ENCODE measurements around the gene SOX2. TPM values are rescaled to one million over a fixed set of nuclear protein-coding genes. Genes with fewer than 3 reads are reported as not detected.

The SOX2 gene
- polyA plus RNA-seq, 5 donors: 14.0 to 23.7 (median 15.9) TPM

DNA sequence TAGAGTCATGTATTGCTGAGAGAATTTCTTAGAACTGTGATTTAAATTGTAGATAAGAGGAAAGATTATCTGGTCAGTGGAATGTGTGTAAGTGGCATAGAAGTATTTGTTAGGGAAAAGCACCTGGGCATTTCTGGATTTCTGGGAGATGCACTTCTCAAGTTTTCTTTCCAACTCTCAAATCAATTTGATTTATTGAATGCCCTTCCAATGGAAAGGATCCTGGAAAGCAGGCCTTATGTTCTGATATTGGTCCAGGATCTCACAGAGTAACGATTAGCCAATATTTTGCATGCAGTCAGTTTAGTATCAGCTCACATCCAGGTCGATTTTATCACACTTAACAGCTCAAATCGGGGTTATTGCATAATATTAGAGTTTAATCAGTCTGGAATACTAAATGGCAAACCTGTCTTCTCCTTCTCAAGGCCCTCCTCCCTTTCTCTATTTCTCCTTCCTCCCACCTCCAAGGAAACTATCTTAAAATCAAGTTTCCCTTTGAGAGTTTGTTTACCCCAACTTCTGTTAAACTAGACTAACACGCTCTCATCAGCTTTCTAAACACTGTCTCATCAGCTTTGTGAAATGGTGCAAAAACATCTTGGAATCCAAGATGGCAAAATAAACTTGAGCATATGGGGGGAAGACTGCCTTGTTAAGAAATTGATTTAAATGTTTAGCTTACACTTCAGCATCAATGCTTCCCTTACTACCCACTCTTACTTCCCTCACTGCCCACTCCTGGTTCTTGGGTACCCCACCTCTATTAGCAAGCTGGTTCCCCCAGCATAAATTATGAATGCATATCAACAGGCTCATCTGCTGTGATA is 9.5 kb downstream of the SOX2 start:
- no peak for DNase-seq

DNA sequence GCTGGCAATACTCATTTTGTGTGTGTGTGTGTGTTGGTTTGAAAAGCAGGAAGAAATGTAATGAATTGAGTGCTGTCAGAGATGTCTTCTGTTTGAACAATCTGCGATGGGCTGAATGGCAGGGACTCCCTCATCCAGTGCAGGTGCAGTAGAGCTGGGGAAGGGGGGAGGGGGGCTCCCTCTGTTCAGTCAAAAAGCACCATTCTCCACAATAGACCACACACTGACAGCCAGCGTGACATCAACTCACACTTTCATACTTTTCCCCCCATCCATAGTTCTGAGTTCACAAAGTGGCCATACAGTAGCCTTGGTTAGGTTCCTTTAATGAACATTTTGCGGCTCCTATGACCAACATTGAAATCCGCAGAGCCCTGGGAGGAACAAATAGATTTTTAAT is 10.4 kb downstream of the SOX2 start:
- DNase-seq: no peak

DNA sequence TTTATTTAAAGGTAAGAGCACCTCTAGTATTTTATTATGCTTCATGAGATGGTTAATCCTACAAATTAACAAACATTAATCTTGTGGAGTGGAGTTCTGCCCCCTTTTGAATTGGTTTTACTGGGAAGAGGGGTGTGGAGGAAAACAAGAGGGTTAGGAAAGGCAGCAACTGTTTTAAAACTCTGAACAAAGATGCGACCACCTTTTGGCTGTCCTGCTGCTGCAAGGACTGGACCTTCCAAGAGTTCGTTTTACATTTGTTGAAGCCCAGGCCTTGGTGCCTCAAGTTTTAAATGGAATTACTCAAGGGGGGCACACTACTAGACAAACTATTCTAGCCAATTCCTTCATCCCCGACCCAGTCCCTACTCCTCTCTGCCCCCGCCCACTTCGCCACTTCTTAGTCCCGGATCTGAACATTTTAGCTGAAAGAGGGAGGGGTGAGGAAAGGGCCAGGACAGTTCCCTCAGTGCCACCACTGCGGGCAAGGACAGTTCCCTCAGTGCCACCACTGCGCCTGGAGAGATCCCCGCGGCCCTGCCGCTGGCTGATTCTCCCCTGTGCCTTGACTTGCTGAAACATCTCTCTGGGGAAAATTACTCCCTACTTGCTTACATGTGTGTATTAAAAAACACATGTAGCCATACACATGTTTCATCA is 11.2 kb downstream of the SOX2 start:
- no peak for DNase-seq

DNA sequence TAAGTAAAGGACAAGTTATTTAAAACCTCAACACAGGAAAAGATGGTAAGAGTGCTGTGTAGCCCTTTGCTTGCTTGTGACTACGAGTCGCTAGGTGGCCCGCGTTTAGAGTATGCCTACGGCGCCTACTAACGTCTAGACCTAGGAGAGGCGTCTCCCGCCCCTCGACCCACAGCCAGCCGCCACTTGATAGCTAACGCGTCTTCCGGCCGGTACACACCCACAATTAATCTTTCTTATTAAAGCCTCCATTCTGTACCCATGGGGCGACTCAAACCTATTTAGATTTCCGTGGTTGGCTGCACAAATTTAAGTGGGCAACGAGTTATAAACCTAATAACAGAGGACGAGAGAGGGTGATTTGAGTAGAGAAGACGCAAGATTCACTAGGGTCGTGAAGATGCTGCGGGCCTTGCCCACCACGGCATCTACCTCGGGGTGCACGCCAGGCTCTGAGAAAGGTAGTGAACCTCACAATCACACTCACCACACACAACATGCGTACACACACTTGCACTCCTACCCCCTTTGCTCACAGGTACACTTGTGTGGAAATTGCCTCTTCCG is 12.0 kb downstream of the SOX2 start:
- no peak for DNase-seq

DNA sequence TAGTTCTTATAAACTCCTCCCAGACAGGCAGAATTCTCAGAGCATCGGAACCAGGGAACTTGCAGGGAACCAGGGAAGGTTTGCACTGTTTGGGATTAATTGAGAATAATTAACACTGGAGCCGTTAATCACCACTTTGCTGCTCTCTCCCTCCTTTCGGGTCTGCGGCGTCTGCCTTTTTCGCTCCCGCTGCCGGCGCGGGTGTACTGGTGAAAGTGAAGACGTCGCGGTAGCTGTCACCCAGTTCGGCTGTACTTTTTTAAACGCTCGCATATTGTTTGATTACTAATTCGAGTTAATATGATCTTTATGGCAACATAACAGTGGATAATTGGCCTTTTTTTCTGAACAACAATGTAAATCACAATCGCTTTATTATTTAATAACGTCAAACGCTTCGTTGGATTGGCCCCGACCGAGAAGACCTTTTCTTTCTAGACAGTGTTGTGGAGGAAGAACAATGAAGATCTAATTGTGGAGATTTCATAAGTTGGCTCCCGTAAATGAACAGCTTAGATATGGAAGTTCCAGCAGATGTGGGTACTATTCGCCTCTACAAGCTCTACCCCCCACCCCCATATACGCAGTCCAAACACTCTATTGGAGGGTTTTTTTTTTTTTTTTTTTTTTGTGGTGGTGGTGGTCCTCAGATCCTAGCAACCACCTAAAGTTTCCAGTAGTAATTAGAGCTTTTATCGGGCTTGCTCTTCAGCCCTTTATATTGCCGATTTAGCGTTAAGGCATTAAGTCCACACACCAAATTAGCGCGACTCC is 12.7 kb downstream of the SOX2 start:
- no peak for DNase-seq

DNA sequence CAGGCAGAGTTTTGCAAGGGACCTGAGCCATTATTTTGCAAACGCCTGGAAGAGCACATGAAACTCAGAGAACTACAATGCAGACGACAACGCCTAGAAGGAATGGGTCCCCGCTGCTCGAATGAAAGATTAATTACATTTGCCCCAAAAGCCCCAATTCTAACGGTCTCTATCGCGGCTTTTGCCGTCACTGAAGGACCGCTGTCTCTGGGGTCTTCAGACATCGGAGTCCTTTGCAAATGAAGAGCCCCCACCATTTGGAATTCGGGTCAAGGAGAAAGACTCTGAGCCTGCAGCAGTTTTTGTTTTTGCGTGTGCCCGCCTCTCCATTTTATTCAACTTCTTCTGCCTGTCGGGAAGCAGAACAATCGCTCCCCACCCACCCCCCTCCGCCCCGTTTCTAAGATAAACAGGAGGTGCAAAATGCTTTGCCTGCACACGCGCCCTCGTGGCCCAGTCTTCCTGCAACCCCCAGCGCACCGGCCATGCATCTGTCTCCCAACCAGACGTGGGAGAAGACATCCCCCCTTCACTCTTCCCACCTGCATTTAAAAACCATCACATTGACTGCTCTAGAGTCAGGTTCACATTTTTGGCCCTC is 13.5 kb downstream of the SOX2 start:
- DNase-seq: no peak

DNA sequence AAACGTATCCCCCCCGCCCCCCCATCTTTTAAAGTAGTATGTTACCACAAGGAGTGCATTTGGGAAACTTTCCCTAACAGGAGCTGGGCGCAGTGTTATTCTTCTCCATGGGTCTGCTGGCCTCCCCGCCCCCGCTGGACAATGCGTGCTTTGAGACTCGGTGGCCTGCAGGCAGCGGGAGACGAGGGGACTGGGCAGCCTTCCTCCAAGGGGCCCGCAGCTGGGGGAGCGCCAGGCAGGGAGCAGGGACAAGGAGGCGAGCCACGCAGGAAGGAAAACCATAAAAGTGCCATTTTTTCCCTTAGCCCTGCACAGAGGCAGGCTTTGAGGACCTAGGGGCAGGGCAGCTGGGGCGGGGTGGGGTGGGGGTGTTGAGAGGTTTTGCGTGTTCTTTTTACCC is 14.1 kb downstream of the SOX2 start:
- DNase-seq: no peak

DNA sequence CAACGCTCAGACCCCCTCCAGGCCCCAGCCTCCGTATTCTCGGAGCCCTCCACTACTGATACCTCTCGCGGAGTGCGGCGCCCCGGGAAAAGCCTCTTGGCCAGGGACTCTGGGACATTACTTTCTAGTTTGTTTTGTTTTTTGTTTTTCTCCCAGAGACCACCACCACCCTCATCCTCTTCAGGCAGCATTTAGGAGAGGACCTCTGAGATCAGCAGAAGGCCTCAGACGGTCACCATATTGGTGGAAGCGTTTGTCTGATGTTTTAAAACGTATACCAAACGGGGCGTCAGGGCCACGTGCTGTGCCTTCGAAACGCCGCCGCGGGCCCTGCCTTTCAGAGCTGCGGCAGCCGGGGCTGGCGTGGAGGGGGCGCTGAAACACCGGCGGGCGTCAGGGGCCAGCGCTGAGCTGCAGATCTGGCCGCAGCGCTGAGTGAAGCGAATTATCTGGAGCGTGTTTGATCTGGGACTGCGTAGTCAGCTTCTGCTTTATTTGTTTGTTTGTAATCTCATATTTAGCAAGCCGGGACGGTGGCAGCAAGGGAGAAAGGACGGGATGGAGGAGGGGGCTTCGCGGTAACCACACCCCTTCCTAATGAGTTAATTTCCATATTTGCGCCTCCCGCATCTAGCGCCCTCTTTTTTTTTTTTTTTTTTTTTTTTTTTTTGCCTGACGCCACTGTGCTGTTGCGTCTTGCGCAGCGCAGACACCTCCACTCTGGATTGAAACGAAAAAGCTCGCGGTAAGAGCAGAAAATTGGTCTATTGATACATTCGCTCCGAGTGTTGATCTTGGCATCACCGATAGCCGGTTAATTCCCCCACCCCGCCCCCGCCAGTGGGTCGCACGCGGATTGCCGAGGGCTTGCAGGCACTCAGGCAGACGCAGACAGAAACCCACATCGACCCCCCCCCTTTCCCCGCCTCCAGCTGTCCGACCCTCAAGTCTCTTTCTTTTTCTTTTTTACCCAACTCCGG is 14.9 kb downstream of the SOX2 start:
- no peak for DNase-seq

DNA sequence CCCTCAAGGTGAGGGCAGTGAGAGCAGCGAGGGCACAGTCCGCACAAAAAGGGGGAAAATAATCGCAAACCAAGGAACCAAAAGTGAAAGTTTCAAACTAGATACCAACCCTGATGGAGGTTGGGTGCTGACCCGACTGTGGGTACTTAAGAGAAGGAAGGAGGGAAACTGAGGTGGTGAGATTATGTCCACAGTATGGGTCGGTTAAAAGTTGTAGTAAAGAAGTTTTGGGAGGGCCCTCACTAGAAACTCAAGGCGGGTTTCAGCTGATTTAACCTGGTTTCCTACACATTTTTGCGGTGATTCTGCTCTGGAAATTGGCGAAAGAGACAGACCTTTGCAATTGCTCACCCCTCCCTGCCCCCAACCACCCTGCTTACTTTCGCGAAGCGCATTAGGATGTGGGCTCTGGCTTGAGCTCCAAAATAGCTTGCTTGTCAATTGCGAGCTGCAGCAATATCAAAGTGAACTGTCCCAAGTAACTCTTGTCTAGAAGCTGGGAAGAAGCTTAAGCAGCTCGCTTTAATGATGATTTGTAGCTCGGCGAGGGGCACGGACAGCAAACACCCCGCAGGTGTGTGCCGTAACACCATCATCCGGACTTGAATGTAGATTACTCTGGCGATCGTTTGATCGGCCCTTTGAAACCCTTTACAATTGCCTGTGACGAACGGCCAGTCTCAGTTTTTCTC is 15.8 kb downstream of the SOX2 start:
- DNase-seq: no peak

DNA sequence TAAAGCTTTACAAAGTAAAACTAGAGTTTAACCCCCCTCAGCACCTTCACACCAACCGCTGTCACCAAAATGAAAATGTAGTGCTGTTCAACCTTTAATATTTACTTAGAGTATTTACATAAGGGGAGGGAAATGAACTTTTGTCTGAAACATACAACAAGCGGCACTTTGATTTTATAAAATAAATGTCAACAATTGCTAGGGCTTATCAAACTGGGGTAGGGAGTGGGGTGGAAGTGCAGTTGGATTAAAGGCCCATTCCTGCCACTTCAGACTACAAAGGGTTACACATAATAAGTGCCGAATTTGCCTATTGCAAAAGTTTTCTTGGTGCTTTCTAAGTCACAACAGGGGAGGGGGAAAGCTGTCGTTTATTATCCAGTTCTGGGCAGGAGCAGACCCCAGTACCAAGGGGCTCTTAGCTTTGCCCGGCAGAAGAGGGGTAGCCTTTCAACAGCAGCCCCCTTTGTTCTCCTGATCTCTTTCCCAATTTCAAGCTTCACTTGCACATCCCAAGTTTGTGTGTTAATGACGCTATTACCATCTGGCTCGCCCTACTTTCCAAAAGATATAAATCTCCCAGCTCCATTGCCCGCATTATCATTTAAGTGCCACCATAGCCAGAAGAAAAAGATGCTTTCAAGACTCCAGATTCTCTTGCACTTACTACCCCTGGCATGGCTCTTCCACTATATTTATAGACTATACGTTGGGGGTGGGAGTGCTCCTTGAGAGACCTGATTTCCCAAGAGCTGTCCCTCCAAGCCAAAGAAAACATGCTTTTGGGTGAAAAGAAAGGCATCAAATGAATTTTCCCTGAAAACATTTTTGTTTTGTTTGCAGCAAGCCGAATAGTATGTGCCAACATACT is 17.0 kb downstream of the SOX2 start:
- DNase-seq: no peak

DNA sequence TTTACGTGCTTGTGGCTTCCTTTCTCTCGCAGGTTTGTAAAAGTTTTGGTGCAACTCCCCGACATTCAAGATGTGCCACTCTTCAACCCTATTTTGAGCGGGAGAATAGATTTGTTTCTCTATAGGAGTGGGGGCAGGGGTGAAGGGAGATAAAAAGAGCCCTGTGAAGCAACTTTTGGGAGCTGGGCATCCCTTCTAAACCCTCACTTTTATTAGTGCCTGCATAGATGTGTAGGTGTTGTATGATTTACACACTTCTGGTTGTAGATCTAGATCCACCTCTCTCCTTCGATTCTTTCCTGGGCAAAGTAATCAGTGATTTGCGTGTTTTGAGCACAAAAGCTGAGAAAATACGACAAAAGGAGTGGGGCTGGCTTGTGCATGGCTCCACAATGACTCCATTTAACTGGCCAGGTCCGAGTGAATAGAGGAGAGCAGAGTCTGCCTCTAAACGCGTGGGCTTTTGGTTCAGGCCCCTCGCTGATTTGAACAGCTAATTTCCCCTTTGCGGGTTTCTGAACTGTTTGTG is 17.7 kb downstream of the SOX2 start:
- no peak for DNase-seq

DNA sequence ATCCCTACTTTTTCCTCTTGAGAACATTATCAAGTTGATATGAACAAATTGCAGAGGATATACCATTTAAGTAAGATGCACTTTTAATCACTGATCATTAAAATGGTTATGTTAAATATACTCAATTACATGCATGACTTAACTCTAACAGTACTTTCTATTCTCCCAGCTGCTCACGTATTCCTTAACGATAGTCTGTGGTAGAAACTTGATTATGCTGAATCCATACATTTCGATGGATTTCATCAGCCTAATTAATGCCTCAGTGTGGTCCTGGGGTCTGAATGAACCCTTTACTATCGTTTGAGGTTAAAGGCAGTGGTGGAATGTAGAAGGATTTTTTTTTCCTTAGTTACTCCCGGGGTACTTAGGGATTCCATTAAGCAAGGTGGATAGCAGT is 18.6 kb downstream of the SOX2 start:
- DNase-seq: no peak

DNA sequence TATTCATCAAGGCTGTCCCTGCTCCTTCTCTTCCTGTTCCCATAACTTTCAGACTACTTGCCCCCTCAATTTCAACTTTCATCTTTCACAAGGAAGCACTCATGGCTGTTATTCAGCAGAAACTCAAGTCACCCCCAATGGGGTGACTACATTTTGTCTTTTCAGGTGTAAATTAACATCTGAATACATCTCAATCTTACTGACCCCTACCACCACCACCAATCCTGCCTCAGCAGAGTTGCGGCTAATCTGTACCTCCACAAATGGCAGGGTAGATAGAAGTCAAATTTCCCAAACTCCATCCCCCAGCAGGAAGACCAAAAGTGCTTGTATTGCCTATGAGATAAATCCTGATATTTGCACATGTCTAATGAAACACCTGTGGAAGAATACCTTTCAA is 19.2 kb downstream of the SOX2 start:
- DNase-seq: no peak

DNA sequence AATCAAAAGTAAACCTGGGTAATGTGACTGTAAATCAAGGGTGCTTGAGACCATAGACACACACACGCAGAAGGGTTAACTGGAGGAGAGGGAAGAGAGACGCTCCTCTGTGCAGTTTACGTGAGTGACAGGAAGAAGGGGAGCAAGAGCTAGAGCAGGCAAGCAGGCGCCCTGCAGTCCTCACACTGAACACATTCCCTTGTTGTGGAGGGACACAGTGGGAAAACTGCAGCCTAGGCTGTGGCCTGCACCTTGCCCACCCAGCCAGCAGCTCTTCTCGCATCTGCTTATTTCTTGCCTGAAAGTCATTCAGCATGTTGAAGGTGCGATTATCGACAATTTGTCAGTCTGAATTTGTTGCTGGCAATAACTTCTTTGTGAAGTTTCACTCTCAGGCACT is 24.2 kb downstream of the SOX2 start:
- DNase-seq: no peak

DNA sequence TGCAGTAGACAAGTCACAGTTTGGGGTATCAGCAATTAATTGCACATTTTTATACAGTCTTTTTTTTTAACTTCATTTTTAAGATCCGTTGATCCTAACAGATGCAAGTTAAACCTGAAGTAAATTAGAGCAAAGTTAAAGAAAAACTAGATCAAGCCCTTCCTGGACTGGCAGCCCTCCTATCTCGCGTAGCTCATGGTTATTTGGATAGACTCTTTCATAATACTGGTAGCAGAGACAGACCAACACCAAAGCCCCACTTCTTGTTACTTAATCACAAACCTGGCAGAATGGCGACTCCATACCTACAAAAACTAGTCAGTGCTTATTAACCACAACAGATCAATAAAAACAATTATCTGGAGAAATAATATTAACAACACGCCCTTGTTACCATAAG is 26.8 kb downstream of the SOX2 start:
- no peak for DNase-seq

DNA sequence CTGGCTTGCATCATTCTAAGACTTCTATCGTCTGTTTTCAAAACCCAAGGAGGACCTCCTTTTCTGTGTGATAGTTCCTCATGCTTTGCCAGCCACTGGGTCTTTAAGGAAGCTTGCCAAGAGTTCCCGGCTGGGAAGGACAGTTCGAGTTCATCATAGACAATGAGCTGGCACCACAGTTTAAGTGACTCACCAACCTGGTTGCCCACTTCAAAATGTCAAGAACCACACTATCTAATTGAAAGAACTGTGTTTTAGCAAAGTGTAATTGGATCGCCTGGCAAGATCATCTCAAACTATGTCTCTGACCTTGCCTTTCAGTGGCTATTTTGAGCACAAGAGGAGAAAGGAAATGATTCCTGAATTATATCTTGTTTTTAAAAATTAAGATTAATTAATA is 27.9 kb downstream of the SOX2 start:
- no peak for DNase-seq

DNA sequence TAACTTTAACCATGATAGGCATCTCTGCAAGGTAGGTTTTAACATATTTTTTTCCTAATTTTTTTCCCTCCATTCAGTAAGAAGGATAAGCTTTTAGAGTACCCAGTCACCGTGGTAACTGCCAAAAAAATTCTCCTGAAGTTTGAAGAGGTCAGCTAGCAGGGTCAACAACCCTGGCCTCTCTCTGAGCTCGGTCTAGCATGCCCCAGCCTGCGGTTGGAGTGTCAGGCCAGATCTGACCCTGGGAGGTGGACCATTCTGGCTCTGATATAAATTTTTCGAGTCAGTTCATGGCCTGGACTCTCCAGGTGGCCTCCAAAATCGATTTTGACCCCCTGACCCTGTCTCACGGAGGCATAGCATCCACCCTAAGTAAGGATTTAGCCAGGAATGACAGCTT is 29.7 kb downstream of the SOX2 start:
- DNase-seq: no peak

DNA sequence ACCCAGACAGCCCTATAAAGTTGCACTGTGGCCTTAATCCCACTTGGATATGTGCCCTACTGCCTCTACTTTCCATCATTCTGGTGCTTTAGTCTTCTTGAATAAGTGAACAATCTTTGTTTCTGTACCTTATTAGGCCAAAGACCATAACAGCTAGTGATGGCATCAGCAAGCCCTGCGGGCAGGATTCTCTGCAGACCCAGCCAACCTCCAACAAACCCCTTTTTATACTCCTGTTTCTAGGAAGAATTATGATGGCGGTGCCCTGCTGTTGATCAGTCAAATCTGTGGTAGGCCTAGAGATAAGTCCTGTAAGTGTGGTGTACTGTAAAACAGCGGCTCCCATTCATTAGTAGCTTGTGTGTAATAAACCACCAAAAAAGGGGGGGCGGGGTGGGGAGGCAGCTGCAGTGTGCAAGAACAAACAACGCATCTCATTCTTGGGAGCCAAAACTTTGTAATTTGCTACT is 40.5 kb downstream of the SOX2 start:
- DNase-seq: no peak

DNA sequence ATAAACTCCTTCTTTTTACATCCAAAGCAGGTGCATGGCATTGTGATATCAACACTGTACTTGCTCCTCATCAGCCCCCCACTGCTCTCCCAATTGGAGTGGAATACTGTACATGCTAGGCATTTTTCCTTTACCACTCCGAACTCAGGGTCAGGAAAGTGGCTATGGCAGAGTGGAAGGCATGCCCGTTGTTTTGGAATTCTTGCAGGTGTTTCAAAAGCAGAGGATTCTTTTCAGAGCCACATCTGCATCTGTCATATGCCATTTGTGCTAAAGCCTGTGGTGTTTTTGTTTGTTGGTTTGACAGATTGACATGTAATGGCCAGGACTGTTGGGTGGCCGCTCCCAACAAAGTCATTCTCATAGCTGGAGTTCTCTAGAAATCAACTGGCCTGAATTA is 41.7 kb downstream of the SOX2 start:
- no peak for DNase-seq

All from right lung (tissue), 5 donors.